Testis (tissue), 2 donors: ENCODE results near the gene BRSK2.

Experiments
- CTCF ChIP-seq, 3 experiments: fragments of 450-650 bp in 2 of 3; fragments of 200-600 bp in 1 of 3; sonication (generic) in 1 of 3; IDR thresholded peaks; one replicate each; pipeline ENCODE4 v1.5.1; 2016 to 2019; ENCODE audit warnings: antibody characterized with exemption in 3 of 3, mild to moderate bottlenecking in 2 of 3, moderate library complexity in 1 of 3
- POLR2A ChIP-seq: fragments of 450-650 bp; IDR thresholded peaks from one replicate; pipeline ENCODE4 v1.6.1; 2017; ENCODE audit warnings: antibody characterized with exemption, mild to moderate bottlenecking, moderate library complexity

DNA sequence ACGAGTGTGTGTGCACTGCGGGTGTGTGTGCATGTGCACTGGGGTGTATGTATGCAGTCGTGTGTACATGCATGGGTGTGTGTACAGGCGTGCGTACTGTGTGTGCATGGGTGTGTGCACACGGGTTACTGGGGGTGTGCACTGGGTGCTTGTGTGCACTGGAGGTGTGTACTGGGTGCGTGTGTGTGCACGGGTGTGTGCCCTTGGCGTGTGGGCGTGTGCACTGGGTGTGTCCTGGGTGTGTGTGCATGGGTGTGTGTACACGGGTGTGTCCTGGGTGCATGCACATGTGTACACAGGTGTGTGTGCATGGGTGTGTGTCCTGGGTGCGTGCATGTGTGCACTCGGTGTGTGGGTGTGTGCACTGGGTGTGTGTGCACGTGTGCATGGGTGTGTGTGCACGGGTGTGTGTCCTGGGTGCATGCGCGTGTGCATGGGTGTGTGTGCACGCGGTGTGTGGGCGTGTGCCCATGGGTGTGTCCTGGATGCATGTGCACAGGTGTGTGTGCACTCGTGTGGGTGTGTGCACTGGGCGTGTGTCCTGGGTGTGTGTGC is 39.1 kb downstream of the BRSK2 start:
- TF ChIP-seq CTCF (IDR thresholded peaks at IDR 0.05) = no peak
- TF ChIP-seq POLR2A = no peak
